Prostate gland (tissue), 2 donors: ENCODE results near the gene CLDN2.

Experiments used
- POLR2A ChIP-seq: fragments of 450-650 bp; IDR thresholded peaks from one replicate; pipeline ENCODE4 v1.6.1; 2016; ENCODE audit warnings: antibody characterized with exemption, mild to moderate bottlenecking
- TF ChIP-seq, protein P1 (sequence below), 4 experiments: fragments of 200-600 bp in 2 of 4; fragments of 450-650 bp in 2 of 4; sonication (generic) in 2 of 4; IDR thresholded peaks; 1 replicate in 3 of 4; 2 replicates in 1 of 4; pipeline ENCODE4 v1.5.1; 2016 to 2019; ENCODE audit warnings: antibody characterized with exemption in 4 of 4, mild to moderate bottlenecking in 2 of 4, moderate library complexity in 2 of 4

DNA sequence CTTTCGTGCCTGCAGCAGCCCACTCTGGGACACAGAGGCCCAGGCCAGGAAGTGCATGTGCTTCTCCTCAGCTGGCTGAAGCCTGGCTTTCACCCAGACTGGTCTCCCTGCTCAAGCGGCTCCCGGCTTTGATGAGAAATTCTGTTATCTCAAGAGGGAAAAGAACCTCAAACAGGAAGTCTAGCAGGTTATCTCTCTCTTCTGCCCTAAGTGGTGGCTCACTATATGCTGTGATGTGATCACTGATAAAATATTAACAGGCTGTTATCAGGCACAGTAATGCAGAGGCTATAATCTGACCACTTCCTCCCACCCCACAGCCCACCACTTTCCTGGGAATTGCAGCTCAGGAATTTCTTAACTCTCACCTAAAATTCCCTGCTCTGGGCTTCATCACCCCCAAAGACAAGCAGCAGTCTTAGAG is 13.3 kb downstream of the CLDN2 start:
- no peak for TF ChIP-seq POLR2A
- TF ChIP-seq, protein P1, sequence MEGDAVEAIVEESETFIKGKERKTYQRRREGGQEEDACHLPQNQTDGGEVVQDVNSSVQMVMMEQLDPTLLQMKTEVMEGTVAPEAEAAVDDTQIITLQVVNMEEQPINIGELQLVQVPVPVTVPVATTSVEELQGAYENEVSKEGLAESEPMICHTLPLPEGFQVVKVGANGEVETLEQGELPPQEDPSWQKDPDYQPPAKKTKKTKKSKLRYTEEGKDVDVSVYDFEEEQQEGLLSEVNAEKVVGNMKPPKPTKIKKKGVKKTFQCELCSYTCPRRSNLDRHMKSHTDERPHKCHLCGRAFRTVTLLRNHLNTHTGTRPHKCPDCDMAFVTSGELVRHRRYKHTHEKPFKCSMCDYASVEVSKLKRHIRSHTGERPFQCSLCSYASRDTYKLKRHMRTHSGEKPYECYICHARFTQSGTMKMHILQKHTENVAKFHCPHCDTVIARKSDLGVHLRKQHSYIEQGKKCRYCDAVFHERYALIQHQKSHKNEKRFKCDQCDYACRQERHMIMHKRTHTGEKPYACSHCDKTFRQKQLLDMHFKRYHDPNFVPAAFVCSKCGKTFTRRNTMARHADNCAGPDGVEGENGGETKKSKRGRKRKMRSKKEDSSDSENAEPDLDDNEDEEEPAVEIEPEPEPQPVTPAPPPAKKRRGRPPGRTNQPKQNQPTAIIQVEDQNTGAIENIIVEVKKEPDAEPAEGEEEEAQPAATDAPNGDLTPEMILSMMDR (IDR thresholded peaks at IDR 0.05) = no peak
